Stimulated activated CD4-positive, alpha-beta T cell treated with anti-CD3 and anti-CD28 coated beads, Interleukin-15, amount 100 ng/mL, for 24 hours (primary cell): ENCODE data around the gene HDAC11.
A peak's percentile ranks its signal among the peaks of the same experiment; 100 is the strongest.

ENCODE experiments used
- DNase-seq: peaks from one replicate; pipeline ENCODE4 v3.0.0-alpha.2; 2020

The HDAC11 gene

DNA sequence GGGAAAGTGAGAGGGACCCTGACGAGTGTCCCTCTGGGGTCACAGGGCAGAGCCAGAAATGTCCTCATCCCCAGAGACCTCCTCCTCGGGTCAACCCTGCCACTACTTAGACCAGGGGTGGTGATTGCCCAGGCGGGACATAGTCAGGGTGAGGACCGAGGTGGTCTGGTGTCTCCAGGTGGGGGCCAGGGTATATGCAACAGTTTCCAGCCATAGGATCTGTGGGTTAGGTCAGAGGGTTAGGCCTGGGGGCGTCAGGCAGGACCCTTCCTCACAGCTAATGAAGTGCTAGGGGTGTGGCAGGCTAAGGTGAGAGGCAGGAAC is 46.5 kb downstream of the HDAC11 start:
- DNase-seq, result no peak

DNA sequence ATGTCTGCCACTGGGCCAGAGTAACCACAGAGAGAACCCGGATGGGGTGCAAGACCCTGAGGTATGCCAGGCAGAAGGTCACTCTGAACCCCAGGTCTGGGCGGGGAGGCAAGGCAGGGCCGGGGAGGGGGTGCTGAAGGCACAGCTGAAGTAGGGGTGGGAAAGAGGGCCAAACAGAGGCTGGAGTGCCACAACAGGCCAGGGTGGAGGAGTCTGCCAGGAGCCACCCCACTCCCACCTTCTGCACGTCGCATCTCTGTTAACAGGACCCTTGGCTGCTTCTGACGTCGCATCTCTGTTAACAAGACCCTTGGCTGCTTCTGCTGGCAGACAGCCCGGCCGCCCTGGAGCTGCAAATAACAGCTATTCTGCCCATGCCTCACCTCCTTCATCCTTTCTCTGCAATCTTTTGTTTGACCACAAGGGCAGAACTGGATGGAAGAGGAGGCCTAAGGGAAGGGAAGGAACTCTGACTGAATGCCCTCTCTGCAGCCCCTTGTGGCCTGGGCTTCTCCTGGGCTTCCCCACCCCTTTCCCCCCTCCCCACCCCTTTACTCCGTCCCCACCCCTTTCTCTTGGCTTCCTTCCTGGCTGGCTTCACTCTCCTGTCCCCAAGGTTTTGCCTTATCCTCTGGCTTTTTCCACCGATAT is 48.2 kb downstream of the HDAC11 start:
- no peak for DNase-seq

DNA sequence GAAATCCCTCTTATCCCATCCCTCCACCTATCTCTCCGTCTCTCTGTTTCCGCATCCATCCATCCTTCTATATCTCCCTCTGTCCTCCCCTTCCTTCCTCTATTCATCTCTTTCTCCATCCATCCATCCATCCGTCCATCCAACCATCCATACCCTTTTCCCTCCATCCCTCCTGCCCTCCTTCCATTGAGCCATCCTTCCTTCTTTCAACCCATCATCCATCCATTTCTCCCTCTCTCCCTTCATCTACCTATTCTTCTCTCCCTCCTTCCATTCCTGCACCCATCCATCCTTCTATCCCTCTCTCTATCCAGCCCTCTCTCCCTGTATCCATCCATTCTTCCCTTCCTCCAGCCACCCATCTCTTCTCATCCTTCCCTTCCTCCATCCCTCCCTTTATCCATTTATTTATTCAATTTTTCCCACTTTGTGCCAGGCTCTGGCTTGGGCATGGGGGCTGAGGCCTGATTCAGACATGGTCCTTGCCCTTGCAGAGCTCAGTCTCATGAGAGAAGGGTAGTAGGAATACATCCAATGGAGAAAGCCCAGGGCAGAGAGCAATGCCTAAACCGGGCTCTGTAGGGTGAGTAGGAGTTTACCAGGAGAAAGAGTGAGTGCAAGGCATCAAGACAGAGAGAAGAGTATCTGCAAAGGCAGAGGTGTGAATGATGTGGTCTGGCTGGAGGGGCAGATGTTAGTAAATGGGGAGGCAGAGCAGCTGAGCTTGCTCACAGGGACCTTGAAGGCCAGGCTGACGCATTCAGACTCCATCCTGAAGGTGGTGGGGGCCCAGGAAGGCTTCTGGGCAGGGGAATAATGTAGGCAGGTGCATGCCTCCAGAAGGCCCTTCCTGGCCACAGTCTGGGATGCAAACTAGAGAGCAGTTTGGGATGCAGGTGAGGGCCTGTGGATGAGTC is 49.3 kb downstream of the HDAC11 start:
- no peak for DNase-seq

DNA sequence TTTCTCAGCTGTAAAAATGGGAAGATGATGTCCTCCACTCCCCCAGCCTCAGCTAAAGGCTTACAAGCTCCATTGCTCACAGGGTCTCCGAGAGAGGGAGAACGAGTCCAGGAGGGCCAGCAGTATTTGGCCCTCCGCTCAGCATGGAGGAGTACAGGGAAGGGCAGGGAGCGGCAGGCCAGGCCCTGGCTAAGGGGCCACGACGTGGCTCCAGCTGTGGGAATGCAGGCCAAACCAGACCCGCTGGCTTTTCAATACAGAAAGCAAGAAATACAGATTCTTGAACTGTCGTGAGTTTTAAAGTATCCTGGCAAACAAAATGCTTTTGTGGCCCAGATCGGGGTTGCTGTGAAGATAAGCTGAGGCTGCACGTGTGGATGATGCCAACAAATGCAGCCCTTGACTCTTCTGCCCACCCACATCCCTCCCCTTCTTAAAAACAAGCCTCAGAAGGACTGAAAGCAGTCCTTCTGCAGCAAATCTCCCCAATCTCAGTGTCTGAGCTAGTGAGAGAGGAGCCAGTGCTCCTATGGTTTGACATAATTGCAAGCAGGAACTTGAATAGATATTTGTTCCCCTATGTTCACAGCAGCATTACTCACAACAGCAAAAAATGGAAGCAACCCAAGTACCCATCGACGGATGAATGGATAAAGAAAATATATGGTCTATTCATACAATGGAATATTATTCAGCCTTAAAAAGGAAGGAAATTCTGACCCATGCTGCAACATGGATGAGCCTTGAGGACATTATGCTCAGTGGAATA is 50.3 kb downstream of the HDAC11 start:
- DNase-seq, result no peak

DNA sequence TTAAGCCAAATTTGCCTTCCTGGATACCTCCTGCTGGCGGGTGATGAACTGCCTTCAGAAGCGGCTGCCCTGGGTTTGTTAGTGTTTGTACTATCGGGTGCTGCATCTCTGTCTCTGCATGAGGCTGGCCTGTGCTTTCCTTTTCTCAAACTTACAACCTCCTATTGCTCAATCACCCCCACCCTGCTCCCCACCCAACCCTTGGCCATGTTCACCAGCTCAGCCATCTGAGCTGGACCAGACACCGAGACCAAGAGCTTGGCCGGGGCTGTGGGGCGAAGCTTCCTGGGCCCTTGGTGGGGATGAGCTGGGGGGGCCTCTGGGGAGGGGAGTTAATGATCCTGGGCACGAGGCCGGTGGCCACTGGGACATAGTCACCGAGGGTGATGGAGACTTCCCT is 52.0 kb downstream of the HDAC11 start:
- DNase-seq, result no peak

DNA sequence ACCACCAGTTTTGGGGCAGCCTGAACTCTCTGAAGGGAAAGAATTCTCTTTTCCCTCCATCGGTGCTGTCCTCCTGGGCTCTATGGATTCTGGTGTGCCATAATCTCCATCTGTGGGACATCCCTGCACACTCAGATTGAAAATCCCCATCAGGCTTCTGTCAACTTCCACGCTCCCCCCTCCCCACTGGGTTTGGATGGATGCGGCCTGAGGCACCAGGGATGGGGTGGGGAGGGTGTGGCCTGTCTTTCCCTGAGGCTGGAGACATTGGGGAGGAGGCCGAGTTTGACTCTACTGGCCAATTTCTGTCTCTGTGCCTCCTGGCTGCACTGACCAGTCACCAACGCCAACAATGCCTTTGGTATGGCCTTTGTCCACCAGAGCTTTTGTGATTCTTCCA is 52.5 kb downstream of the HDAC11 start:
- DNase-seq, result no peak

DNA sequence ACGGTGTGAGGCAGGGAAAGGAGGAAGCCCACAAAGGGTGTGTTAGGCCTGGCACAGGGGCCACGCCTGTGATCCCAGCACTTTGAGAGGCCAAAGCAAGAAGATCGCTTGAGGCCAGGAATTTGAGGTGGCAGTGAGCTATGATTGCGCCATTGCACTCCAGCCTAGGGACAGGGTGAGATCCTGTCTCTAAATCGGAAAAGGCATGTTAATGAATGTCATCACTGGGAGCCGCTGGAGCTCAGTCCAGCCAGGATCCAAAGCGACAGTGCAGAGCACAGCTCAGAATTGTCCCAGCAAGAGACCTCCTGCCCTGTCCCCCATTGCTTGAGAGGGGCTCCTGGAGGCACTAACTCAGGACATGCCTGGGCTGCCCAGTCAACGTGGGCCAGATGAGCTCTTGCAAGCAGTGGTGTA is 53.8 kb downstream of the HDAC11 start:
- DNase-seq, result no peak

DNA sequence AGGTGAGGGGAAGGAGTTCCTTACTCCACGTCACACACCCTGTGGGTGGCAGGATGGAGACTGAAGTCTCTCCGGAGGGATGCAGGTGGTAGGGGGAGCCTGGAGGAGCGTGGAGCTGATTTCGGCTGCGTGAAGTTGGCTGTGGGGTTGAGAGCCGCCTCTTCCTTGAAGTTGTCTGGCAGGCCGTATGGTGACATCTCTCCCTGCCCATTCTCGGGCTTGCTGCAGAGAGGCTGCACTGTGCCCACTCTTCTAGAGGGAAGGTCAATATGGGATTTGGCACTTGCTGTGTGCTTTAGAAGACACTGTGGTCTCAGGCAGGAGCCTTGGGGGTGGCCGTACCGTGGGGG is 55.4 kb downstream of the HDAC11 start:
- no peak for DNase-seq

DNA sequence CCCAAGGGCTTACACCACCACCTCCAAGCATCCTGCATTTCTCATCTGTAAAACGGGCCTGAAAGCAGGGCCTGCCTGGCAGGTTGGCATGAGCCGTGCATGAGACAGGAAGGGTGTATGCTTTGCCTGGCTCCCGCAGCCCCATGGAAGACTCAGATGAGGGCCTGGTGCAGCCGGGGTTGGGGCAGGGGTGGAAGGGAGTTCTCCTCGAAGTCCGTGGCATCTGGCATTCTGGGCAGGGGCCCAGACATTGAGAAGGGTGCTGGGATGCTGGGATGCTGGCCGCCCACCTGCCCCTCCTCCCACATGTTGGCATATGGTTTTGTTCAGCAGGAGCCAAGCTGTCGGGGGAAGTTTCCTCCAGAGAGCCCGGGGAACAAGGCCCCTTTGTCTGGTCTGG is 55.8 kb downstream of the HDAC11 start:
- DNase-seq, result no peak

DNA sequence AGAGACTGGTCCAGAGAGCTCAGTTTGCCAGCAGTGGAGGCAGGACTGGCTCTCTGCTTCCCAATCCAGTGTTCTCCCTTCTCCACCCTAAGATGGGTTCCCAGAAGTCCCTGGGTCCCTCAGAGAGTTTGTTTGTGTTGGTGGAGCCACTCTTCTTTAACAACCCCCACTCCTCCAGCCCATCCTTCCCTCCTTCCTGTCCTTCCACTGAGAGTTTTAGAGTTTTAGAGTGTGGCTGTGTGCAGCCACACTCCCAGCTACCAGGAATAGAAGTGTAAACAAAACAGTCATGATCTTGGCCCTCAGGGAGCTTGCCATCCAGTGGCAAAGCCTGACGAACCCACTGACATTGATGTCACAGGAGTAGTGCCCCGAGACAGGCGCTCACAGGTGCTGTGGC is 56.3 kb downstream of the HDAC11 start:
- no peak for DNase-seq

DNA sequence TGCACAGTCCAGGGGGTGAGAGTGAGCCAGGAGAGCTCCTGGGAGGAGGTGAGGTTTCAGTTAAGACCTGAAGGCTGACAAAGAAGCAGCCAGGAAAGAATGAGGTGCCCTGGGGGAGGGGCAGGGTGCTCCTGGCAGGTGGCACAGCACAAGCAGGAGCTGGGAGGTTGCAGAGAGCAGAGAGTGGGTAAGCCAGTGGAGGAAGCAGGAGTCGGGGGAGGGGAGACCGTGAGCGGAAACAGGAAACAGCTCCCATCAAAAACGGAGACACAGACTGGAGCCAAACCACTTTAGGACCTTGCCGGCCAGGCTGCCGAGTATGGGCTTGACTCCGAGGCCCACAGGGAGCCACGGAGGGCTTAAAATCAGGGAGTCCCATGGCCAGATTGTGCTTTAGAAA is 56.7 kb downstream of the HDAC11 start:
- DNase-seq, result no peak

DNA sequence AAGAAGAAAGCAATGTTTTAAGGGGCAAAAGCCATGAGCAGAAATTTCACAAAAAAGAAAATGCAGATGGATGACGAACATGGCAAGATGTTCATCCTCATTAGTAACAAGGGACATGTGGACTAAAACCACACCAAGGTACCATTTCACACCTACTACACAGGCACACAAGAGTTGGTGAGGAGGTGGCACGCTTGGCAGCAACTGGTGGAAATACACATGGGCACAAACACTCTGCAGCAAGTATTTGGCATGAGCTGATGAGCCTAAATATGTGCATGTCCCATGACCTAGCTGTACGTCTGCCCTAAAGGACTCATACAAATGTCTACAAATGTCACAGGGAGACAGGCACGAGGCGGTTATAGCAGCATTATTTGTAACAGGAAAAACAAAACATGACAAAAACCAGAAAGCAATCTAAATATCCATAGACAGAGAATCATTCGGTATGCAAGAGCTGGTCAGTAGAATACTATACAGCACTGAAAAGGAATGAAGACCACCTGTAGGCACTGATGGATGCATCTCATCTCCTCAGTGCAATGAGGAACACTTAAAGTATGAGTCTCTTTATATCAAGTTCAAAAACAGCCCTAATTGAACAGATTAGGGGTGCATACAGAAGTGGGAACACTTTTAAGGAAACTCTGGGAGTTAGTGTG is 57.3 kb downstream of the HDAC11 start:
- DNase-seq, result no peak

DNA sequence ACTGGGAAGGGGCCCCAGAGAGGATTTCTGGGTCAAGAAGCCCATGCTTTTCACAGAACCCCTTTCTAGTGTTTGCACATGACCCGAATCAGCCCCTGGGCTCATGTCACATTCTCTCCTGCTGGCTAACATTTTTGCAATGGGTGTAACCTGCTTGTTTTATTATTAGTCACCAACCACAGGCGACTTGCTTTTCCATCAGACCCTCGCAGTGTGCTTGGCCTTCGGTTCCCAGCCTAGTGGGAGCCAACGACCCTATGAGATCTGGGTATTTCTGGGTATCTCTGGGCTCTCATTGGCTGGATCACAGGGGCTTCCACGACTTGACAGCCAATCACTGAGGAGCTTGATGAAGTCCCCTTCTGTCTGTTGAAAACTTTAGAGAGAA is 57.8 kb downstream of the HDAC11 start:
- no peak for DNase-seq

DNA sequence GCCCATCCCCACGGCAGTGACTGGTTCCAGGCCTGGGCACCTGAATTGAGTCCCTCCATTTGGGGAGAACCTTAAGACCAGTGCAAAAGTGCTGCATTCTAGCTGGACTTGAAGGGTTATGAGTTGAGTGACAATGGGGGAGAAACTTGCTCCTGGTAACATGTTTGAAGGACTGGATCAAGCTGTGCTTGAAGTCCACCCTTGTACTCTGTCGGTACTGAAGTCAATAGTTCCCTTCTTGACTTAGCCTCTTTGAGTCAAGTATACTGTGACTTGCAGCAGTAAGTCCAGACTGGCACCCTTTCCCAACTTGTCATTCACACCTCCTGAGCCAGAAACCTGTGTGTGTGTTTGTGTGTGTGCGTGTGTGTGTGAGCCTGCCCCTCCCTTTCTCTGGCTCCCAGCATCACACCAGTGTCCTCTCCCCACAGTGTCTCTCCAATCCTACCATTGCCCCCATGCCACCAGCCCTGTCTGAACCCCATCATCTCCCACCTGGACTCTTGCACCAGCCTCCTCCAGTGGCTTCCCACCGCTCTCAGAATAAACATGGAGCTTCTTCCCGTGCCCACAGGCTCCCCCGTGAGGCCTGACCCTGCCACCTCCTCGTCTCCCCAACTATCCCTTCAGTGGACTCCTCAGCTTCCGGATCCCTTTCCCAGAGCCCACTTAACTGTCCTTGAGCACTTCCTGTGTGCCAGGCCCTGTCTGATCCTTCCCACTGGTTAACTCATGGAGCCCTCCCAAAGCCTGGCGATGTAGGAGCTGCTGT is 58.6 kb downstream of the HDAC11 start:
- DNase-seq, result no peak

DNA sequence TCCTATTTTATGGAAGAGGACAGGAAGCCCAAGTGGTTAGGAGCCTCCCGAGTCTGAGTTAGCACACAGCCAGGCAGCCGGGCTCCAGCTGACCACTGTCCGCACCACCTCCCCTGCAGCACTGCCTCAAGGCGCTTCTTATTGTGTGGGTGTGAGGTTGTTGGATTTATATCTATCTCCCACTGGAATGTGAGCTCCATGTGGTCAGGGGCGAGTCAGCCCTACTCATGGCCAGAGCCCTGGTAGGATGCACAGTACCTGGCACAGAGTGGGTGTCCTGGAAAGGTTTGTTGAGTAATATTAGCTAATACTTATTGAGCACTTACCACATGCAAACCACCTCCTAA is 59.2 kb downstream of the HDAC11 start:
- no peak for DNase-seq

DNA sequence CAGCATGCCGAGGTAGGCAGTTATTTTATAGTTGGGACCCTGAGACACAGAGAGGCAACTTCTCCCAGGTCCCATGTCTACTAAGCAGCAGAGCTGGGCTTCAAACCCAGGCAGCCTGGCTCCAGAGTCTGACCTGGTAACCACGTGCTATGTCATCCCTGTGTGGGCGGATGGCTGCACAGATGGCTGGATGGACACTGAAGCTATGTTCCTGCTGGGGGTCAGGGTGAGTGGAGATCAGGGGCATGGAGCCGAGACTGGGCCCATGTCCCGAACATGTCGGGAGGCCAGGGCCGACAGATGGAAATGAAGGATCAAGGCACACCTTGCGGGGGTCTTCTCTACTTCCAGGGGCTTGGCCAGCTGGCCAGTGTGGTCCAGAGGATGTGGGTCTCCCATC is 59.6 kb downstream of the HDAC11 start:
- no peak for DNase-seq

DNA sequence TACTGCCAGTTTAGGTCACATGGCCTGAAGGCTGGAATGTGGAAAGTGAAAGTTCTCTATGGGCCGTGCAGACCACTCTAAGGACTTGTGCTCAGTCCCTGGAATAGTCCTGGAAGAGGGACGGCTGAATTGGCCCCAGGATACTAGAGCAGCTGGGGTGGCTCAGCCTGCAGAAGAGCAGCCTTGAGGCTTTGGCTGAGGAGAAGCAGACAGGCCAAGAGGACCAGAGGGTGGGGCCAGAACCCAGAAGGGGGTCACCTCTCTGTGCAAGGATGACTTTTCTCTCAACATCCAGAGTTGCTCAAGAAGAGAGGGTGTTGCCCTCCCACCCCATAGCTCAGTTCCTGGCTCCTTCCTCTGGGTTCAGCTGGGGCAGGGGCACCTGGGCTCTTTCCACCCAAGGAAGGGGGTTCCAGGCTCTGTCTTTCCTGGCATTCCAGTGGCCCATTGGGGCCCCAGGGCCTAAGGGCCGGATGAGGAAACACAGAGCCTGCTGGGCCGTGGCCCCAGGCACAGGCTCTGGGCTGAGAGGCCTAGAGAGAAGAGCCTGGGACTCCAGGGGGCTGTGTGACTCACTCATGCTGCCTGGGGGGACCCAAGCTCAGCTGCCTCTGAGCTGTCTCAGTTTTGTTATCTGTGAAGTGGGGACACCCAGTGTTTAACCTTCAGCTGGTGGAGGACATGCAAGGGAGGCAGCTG is 60.3 kb downstream of the HDAC11 start:
- DNase-seq, result no peak

DNA sequence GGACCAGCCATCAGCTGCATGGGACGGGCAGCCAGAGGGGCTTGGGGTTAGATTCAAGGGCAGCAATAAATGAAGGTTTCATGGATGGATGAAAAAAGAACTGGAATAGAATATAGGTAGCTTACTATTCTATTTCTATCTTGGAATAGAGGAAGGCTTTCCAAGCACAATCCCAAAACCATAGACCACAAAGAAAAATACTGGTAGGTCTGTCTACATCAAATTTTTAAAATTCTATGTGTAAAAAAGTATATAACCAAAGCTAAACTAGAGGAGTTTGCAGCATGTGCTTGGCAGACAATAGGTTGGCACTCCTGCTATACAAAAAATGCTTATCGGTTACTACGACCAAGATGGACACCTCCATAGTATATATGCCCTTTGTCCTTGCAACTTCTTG is 61.6 kb downstream of the HDAC11 start:
- no peak for DNase-seq

DNA sequence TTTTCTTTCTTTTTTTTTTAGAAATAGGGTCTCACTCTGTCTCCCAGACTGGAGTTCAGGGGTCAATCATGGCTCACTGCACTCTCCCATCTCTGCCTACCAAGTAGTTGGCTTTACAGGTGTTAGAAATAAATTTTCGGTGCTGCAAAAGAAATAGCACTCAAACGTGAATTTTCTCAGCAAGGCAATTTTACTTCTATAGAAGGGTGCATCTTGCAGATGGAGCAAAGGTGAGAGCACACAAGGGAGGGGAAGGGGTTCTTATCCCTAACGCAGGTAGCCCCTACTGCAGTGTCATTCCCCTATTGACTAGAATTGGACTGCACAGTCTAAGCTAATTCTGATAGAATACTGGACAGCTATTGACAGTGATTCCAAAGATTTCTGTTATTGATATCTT is 62.0 kb downstream of the HDAC11 start:
- no peak for DNase-seq

DNA sequence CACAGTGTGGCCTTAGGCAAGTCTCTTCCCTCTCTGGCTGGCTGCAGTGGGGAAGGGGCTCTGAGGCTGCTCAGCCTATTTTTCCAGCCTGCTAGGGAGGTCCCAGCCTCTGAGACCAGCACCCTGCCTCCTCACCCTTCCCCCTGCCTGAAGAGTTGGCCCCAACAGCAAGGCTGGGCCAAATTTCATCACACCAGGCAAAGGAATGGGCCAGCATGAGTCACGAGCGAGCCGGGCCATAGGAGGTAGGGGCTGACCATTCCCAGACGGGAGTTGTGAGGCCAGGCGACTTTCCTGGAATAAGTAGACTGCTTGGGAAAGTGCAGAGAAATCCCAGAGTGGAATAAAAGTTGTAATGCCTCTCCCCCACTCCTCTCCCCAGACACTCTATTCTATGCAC is 63.1 kb downstream of the HDAC11 start:
- no peak for DNase-seq

DNA sequence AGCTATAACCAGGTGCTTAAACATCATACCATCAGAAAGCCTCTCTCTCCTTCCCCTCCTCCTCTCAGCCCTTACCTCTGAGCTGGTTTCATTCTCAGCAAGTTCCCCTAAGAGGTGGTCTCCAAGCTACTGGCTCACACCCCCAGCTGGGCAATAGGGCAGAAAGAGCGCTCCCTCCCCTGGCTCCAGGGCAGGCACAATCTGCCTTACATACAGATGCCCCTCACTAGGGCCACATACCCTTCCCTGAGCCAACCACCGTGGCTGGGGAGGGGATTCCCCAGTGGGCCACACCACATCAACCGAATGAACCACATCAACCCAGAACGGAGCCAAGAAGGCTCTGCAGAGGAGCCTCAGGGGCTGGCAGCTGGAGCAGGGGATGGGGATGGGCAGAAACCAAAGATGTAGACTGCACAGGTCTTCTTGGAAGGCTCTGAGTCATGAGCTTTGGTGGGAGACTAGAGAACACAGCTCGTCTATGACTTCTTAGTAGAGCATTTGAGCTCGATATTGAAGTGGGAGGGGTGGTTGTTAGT is 64.3 kb downstream of the HDAC11 start:
- DNase-seq, result peak; percentile 76
